Caco-2 (cell line): ENCODE results near the gene XRCC3. TPM values are rescaled to one million over a fixed set of nuclear protein-coding genes. Genes with fewer than 3 reads are reported as not detected.

Experiments
- BruUV-seq: library from RNA; stranded (reverse); fragments of 400-500 nt; replicated peaks from 2 replicates; lab custom pipeline; 2021; lab: Mats Ljungman, UMichigan
- CTCF ChIA-PET: fragments of 300-600 bp; sonication (Branson Sonifier 250); formaldehyde crosslinking; loops from one replicate; lab custom pipeline; 2022; ENCODE audit warnings: antibody characterized with exemption; lab: Charles Lee
- POLR2A ChIA-PET: fragments of 300-600 bp; sonication (Branson Sonifier 250); formaldehyde crosslinking; loops from one replicate; lab custom pipeline; 2022; ENCODE audit warnings: antibody characterized with exemption; lab: Charles Lee
- DNase-seq, 2 experiments: peaks; one replicate each; pipeline versions ENCODE4 v3.0.0 to v3.0.0-alpha.2; 2020 to 2022
- H3K27me3 ChIP-seq: replicated peaks from 2 replicates; pipeline ENCODE4 v1.6.0; 2011; ENCODE audit warnings: low read length; ENCODE audit not compliant: control insufficient read depth, insufficient read depth
- H3K36me3 ChIP-seq: 2 replicates; pipeline ENCODE4 v1.5.1; 2011; ENCODE audit warnings: low read length; ENCODE audit not compliant: control insufficient read depth, insufficient read depth
- H3K4me1 ChIP-seq: fragments of 250-450 bp; sonication (Bioruptor Pico); 2 replicates; pipeline ENCODE4 v1.5.1; 2020; ENCODE audit warnings: mild to moderate bottlenecking
- H3K4me3 ChIP-seq: 2 replicates; pipeline ENCODE4 v1.5.1; 2011; ENCODE audit warnings: low read depth, mild to moderate bottlenecking, control low read depth, low read length
- H3K9me3 ChIP-seq: fragments of 250-450 bp; sonication (Bioruptor Pico); 2 replicates; pipeline ENCODE4 v1.5.1; 2020; ENCODE audit warnings: mild to moderate bottlenecking, moderate library complexity
- H3K27ac Mint-ChIP-seq: one replicate; pipeline ENCODE4 v1.8.0; 2022; ENCODE audit warnings: mixed read lengths; ENCODE audit not compliant: unreplicated experiment
- H3K27me3 Mint-ChIP-seq: one replicate; pipeline ENCODE4 v1.8.0; 2022; ENCODE audit warnings: mixed read lengths; ENCODE audit not compliant: insufficient read depth, unreplicated experiment
- H3K36me3 Mint-ChIP-seq: one replicate; pipeline ENCODE4 v1.8.0; 2022; ENCODE audit warnings: mild to moderate bottlenecking, mixed read lengths; ENCODE audit not compliant: insufficient read depth, unreplicated experiment
- H3K4me1 Mint-ChIP-seq: one replicate; pipeline ENCODE4 v1.8.0; 2022; ENCODE audit warnings: low read depth, mixed read lengths; ENCODE audit not compliant: unreplicated experiment
- H3K4me3 Mint-ChIP-seq: one replicate; pipeline ENCODE4 v1.8.0; 2022; ENCODE audit warnings: mild to moderate bottlenecking, moderate library complexity, mixed read lengths; ENCODE audit not compliant: unreplicated experiment
- H3K9me3 Mint-ChIP-seq: one replicate; pipeline ENCODE4 v1.8.0; 2022; ENCODE audit warnings: mixed read lengths; ENCODE audit not compliant: unreplicated experiment
- CTCF ChIP-seq, 2 experiments: fragments of 200-600 bp in 1 of 2; IDR thresholded peaks; 1 replicate in 1 of 2; 2 replicates in 1 of 2; pipeline versions ENCODE4 v1.5.1 to v1.8.0; 2011 to 2022; ENCODE audit warnings: antibody characterized with exemption in 1 of 2, control low read depth in 1 of 2, inconsistent platforms in 1 of 2, low read depth in 1 of 2, low read length in 1 of 2, mild to moderate bottlenecking in 1 of 2, moderate library complexity in 1 of 2; ENCODE audit not compliant: insufficient read depth in 1 of 2, severe bottlenecking in 1 of 2, unreplicated experiment in 1 of 2
- intact Hi-C: fragments of 100-400 bp; cut with micrococcal nuclease; formaldehyde crosslinking; loops from one replicate; pipeline ENCODE4 v1.10.0; 2022; ENCODE audit not compliant: unreplicated experiment
- total RNA-seq: library from RNA; stranded (reverse); gene quantifications from 2 replicates; pipeline ENCODE4 v1.2.3, GENCODE V29; 2022

XRCC3 gene
- total RNA-seq, 1 experiment from 2014 or later = 44.0 TPM

- Histone ChIP-seq H3K4me1 (no peaks in the 10 kb centered on the region), H3K4me3 (no peak overlapping the region), H3K27me3 (no peaks in the 10 kb centered on the region), H3K9me3 (no peaks in the 10 kb centered on the region), H3K36me3 (peaks cover 2% of the 10 kb centered on the region; the same call in 1 of the 2 replicates)
- Mint-ChIP-seq H3K9me3 (no peaks in the 10 kb centered on the region), H3K4me1 (no peaks in the 10 kb centered on the region), H3K27ac (no peak overlapping the region), H3K4me3 (no peak overlapping the region), H3K36me3 (peaks cover 26% of the 10 kb centered on the region), H3K27me3 (no peaks in the 10 kb centered on the region)
- ChIA-PET POLR2A (no interaction called here), CTCF (no interaction called here)
- no peak for DNase-seq
- BruUV-seq = no TSS peak
- no peak for TF ChIP-seq CTCF (IDR thresholded peaks at IDR 0.05; ENCODE audit: insufficient read depth in 1 of 2, low read depth in 1 of 2, low read length in 1 of 2, severe bottlenecking in 1 of 2, unreplicated experiment in 1 of 2)
- intact Hi-C loops = no loop called here
These were observed 12.2 kb upstream of the XRCC3 start for GRCh38 chr14:103727313-103727980.

- POLR2A ChIA-PET = no interaction called here
- no peaks in the 10 kb centered on the region for H3K4me1 Mint-ChIP-seq
- CTCF ChIA-PET = no interaction called here
- no peaks in the 10 kb centered on the region for H3K9me3 Mint-ChIP-seq
- Histone ChIP-seq H3K4me3 (no peak overlapping the region), H3K27me3 (no peaks in the 10 kb centered on the region), H3K36me3 (peaks cover 2% of the 10 kb centered on the region; the same call in 1 of the 2 replicates), H3K9me3 (no peaks in the 10 kb centered on the region), H3K4me1 (no peaks in the 10 kb centered on the region)
- intact Hi-C loops = no loop called here
- H3K27me3 Mint-ChIP-seq = no peaks in the 10 kb centered on the region
- H3K27ac Mint-ChIP-seq = no peak overlapping the region
- no peak overlapping the region for H3K4me3 Mint-ChIP-seq
- H3K36me3 Mint-ChIP-seq = peaks cover 26% of the 10 kb centered on the region
- DNase-seq = no peak
- no TSS peak for BruUV-seq
- no peak for TF ChIP-seq CTCF (IDR thresholded peaks at IDR 0.05; ENCODE audit: insufficient read depth in 1 of 2, low read depth in 1 of 2, low read length in 1 of 2, severe bottlenecking in 1 of 2, unreplicated experiment in 1 of 2)
These were observed 11.2 kb upstream of the XRCC3 start for GRCh38 chr14:103726474-103726873.

GRCh38 chr14:103725739-103726395 lies 10.6 kb upstream of the XRCC3 start:
- no peak for TF ChIP-seq CTCF (IDR thresholded peaks at IDR 0.05; ENCODE audit: insufficient read depth in 1 of 2, low read depth in 1 of 2, low read length in 1 of 2, severe bottlenecking in 1 of 2, unreplicated experiment in 1 of 2)
- no peaks in the 10 kb centered on the region for H3K9me3 Mint-ChIP-seq
- Histone ChIP-seq H3K27me3 (no peaks in the 10 kb centered on the region), H3K4me1 (no peaks in the 10 kb centered on the region), H3K9me3 (no peaks in the 10 kb centered on the region), H3K4me3 (no peak overlapping the region), H3K36me3 (peaks cover 3% of the 10 kb centered on the region; the same call in 1 of the 2 replicates)
- no TSS peak for BruUV-seq
- ChIA-PET CTCF (no interaction called here), POLR2A (no interaction called here)
- intact Hi-C loops = no loop called here
- H3K36me3 Mint-ChIP-seq = peaks cover 23% of the 10 kb centered on the region
- H3K4me3 Mint-ChIP-seq = no peak overlapping the region
- H3K27me3 Mint-ChIP-seq = no peaks in the 10 kb centered on the region
- H3K27ac Mint-ChIP-seq = no peak overlapping the region
- H3K4me1 Mint-ChIP-seq = no peaks in the 10 kb centered on the region
- no peak for DNase-seq
